GM18951 (cell line): ENCODE data around the gene TMCC3.
"Not testable (repeated sequence)": the region's sequence is repeated elsewhere in the genome, so short reads cannot be mapped to it uniquely, and the experiment has no call there.

Experiments
- POLR2A ChIP-seq: IDR thresholded peaks from 4 replicates; pipeline ENCODE4 v1.6.1; 2011; ENCODE audit warnings: mild to moderate bottlenecking; ENCODE audit not compliant: insufficient read length, insufficient read depth; ENCODE audit errors: extremely low read depth
- in situ Hi-C: fragments of 300-500 bp; cut with MboI; formaldehyde crosslinking; loops from one replicate; pipeline ENCODE4 v1.12.0; 2022; ENCODE audit warnings: low sequenced_read_pairs, mixed read lengths, inconsistent platforms; ENCODE audit not compliant: unreplicated experiment

Gene TMCC3, protein sequence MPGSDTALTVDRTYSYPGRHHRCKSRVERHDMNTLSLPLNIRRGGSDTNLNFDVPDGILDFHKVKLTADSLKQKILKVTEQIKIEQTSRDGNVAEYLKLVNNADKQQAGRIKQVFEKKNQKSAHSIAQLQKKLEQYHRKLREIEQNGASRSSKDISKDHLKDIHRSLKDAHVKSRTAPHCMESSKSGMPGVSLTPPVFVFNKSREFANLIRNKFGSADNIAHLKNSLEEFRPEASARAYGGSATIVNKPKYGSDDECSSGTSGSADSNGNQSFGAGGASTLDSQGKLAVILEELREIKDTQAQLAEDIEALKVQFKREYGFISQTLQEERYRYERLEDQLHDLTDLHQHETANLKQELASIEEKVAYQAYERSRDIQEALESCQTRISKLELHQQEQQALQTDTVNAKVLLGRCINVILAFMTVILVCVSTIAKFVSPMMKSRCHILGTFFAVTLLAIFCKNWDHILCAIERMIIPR

DNA sequence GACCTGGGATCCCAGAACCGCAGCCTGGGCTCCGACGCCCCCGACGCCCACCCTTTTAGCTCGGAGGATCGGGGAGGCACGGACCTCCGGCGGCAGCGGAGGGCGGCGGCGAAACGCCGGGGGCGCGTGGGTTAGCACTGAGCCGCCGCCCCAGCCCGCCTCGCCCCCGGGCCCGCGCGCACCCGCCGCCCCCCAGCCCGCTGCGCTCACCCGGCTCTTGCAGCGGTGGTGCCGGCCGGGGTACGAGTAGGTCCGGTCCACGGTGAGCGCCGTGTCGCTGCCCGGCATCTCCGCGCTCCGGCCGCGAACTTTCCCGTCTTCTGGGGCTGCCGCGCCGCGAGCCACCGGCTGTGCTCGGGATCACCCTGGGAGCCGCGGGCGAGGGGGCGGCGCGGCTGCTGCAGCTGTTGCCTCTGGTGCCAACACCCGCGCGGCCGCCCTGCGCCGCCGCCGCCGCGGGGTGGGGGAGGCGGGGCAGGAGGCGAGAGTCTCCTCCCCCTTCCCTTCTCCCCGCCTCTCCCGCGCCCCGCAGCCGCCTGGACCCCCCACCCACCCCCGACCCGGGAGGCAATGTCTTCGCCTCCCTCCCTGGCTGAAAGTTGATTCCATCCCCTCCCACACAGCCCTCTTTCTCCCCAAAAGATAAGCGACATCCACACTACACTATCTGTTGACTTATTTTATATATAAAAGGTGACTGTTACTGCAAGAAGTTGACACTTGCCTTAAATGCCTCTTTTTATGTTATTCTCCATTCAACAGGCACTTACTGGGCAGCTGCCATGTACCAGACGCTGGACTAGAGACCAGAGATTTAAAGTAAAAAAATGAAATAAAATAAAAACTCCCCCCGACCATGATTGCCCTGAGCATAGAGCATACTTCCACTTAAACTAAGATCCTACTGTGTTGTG is at the start of gene TMCC3:
Gene TMCC3, minus strand, starts transcription at position 415 of the 914 bp plus-strand sequence. Its CDS starts 127 bp downstream, at position 288.
- in situ Hi-C loops: no loop called here
- peak; percentile 21 for TF ChIP-seq POLR2A

DNA sequence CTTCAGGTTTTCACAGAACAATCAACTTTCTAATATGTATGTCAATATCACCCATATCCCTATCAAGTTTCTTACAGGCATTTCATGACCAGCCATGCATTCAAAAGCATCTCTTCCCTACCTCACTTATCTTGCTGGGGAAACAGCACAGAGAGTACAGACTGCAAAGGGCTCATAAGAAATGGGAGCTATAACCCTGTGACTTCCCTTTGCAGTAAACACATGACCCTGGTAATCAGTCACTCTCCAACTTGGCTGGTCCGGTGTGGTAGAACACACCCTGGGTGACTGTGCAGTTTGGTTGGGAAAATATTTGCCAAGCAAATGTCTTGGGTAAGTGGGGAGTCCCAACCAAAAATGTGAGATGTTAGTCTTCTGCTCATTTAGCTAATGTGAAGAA is 49.4 kb upstream of the TMCC3 start:
- TF ChIP-seq POLR2A: no peak
- in situ Hi-C loops: loop anchor here (25.0 kb wide), 1 partner anchor 562 kb away; the partner anchor contains the start of gene PLXNC1

DNA sequence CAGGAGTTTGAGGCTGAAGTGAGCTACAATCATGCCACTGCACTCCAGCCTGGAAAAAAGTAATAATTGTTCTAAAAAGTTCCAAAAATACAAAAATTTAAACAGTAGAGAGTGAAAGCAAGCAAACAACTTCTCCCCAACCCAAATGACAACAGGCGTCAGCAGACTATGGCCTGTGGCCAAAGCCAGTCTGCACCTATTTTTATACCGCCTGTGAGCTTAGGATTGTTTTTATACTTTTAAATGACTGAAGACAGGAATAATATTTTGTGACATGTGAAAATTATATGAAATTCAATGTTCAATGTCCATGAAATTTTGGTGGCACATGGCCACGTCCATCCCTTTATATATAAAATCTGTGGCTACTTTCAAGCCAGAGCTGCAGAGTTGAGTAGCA is 48.2 kb upstream of the TMCC3 start:
- TF ChIP-seq POLR2A: no peak
- in situ Hi-C loops: no loop called here

DNA sequence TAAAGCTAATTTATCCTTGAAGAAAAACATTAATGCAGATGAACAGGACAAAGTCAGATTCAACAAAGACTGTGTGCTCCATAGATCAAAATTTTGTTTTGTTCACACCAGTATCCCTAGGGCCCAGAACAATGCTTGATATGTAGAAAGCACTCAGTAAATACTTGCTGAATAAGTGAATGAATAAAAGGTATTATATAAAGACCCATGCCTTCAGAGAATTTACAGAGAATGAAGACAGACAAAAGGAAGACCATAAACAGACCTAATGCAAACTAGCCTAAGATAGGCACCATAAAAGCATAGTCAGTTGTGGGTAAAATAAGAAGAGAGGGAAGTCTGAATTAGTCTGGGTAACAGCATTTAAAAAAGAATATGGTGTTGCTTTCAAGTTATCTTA is 47.3 kb upstream of the TMCC3 start:
- in situ Hi-C loops: no loop called here
- TF ChIP-seq POLR2A: no peak

DNA sequence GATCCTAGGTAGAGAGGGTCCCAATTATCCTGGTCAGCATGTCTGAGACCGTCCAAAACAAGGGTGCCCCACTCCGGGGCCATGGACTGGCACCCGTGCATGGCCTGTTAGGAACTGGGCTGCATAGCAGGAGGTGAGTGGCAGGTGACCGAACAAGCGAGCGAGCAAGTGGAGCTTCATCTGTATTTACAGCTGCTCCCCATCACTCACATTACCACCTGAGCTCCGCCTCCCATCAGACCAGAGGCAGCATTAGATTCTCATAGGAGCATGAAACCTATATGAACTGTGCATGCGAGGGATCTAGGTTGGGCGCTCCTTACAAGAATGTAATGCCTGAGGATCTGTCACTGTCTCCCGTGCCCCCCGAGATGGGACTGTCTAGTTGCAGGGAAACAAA is 44.4 kb upstream of the TMCC3 start:
- in situ Hi-C loops: no loop called here
- no peak for TF ChIP-seq POLR2A

DNA sequence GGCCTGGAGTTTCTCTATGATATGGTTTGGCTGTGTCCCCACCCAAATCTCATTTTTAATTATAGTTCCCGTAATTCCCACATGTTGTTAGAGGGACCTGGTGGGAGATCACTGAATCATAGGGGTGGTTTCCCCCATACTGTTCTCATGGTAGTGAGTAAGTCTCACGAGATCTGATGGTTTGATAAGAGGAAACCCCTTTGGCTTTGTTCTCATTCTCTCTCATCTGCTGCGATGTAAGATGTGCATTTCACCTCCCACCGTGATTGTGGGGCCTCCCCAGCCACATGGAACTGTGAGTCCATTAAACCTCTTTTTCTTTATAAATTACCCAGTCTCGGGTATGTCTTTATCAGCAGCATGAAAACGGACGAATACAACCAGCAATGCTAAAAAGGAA is 42.5 kb upstream of the TMCC3 start:
- in situ Hi-C loops: not testable (repeated sequence)

DNA sequence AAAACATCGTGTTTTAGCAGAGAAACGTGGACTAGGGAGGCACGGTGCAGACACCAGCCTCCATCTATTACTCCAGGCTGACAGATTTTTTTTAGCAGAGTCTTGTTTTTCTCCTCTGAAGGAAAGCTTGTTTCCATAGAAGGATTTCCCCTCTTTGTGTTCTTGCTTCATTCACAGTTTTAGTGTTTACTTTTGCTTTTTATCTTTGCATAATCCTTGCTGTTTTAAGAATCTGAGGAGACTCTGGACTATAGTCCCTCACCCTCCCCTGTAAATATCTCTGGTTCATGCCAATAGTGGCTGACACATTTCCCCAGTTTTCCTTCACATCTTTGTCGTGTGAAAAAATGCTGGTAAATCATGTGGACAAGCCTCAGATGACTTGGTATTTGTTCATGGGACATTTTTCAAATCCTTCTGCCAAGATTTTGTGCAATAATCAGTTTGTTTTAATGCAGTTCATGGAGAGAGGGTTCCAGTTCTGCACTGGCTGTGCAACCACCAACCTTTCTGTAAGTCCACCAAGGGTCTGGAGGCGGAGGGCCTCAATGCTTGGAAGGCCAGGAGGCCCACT is 39.9 kb upstream of the TMCC3 start:
- in situ Hi-C loops: no loop called here
- no peak for TF ChIP-seq POLR2A

DNA sequence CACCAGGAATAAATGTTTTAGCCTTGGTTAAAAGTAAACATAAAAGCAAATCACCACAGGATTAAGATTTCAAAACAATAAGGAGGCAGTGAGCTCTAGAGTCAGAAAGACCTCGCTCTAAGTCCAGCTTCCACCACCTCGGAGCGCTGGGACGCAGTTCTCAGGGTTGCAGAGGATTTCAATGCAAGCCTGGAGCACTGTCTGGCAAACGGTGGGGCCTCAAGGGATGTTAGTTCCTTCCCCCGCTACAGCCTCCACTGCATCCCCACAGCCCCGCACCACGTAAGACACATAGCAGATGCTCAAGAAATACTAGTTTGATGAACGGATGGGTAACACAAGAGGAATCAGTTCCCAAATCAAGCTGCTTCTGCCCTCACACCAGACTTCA is 39.3 kb upstream of the TMCC3 start:
- in situ Hi-C loops: no loop called here
- TF ChIP-seq POLR2A: no peak

DNA sequence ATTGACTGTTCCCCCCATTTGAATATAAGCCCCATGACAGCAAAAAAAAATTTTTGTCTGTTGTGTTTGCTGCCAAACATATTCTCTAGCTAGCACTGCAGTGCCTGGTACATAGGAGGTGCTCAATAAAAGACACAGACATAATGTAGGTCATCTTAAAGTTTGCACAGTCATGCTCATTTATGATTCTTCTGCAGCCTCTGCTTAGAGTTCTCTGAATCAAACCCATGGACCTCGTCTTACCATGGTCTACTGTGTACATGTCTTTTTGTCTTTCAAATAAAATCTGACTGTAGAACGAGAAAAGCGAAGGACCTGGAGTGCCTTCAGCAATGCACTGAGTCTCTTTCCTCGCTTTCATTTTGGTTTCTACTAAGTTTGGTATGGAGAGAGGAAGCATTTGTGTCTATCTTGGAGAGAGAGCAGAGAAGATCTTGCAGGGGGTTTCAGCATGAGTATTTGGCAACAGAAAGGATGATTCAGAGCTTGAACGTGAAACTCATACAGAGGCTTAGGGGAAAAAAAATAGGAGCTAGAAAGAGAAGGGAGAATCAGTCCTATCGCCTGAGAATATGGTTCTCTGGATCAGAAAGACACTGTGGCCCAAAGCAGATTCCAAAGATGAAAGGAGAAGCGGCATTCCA is 38.8 kb upstream of the TMCC3 start:
- in situ Hi-C loops: no loop called here
- no peak for TF ChIP-seq POLR2A

DNA sequence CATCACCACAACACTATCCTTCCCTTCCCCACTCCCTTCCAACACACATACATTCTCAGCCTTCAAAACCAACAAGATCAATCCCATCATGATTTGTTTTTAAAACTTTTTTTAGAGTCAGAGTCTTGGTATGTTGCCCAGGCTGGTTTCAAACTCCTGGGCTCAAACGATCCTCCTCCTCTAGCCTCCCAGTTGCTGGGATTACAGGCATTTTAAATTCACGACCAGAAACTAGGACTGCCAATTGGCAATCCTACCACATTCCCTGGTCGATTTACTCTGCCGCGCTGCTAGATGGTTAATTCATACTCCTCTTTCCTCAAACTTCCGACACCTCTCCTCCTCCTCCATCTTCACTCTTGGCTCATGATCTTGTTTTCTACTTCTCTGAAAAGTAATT is 37.5 kb upstream of the TMCC3 start:
- no peak for TF ChIP-seq POLR2A
- in situ Hi-C loops: no loop called here

DNA sequence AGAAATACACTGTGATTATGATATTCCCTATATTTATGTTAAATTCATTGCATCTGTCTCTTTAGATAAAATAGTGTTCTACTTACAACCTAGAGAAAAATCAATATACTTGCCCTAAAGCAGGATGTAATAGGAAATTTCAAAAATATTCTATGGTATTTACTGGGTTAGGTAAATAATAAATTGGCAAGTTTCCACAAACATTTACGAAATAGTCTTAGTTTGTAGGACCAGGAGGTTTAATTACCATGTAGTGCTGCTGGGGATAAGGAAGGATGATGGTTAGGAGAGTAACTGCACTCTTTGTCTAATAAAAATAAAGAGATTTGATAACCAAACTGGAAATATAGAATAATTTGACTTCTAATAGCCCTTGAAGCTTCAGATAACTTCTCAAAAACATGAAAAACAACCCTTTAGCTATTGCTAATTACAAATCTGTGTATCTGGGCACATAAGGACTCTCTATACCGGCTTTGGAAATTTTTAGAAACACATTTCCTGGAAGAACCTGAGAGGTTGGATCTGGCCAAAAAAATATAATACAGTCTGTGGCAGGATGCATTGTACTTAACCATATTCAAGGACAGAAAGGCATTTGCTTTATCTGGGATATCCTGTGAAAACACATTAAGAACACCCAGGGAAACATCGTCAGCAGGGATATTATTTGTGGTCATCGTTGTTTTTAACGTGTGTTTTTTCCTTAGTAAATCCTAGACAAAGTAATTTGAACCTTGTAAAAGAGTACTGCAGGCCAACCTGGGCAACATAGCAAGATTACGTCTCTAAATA is 36.7 kb upstream of the TMCC3 start:
- TF ChIP-seq POLR2A: no peak

DNA sequence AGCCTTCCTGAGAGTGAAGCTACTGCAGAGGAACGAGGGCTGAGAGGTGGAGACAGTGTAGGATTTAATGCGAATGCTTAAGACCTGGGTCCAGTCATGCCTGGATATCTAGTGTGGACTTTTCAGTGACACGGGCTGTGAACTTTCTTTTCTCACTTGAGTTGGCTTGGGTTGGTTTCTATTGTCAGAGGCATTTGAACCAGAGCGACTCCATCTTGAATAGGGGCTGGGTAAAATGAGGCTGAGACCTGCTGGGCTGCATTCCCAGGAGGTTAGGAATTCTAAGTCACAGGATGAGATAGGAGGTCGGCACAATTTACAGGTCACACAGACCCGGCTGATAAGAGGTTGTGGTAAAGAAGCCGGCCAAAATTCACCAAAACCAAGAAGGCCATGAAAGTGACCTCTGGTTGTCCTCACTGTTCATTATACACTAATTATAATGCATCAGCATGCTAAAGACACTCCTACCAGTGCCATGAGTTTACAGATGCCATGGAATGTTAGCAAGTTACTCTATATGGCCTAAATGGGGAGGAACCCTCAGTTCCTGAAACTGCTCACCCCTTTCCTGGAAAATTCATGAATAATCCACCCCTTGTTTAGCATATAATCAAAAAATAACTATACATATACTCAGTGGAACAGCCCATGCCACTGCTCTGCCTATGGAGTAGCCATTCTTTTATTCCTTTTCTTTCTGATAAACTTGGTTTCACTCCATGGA is 34.2 kb upstream of the TMCC3 start:
- TF ChIP-seq POLR2A: no peak
- in situ Hi-C loops: no loop called here

More for the DNA sequence above, 36.7 kb upstream of the TMCC3 start:
- in situ Hi-C loops: no loop called here
